ENCODE measurements around the gene RIT1.

The RIT1 gene

GRCh38 chr1:155890251-155890650, 20.9 kb downstream of the RIT1 start:
- DNase-seq, result no peak

- DNase-seq, result no peak
Observed at GRCh38 chr1:155889566-155889965, 21.6 kb downstream of the RIT1 start.

DNA sequence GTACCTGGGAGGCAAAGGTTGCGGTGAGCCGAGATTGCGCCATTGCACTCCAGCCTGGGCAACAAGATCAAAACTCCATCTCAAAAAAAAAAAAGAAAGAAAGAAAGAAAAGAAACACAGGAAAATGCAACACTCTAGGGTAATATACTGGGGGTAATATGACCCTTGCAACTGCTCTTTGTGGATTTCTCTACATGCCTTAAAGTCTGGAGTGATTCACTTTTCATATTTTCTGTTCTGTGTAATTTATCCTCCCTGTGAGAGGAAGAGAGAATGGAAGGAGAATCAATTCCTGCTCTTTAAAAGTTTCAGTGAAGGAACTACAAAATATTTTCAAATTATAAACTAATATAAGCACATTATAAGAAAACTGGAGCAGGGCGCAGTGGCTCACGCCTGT, 22.7 kb downstream of the RIT1 start:
- DNase-seq, result no peak

DNA sequence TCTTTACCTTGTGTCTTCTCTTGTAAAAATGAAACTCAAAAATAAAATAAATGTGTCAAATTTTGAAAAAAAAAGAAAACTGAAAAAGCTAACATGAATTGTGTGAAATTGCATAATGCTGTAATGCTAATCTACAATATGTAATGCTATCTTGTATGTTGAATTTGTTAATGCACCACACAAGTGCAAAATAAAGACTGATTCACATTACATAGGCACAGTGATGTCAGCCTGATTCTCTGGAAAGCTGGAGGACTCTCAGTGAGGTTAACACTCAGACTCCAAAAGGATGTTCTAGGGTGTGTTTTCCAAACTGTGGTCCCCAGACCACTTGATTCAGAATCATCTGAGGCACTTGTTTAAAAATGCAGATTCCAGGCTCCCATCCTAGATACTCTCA, 26.2 kb downstream of the RIT1 start:
- no peak for DNase-seq

- no peak for DNase-seq
Observed at GRCh38 chr1:155884031-155884960, 26.9 kb downstream of the RIT1 start.

DNA sequence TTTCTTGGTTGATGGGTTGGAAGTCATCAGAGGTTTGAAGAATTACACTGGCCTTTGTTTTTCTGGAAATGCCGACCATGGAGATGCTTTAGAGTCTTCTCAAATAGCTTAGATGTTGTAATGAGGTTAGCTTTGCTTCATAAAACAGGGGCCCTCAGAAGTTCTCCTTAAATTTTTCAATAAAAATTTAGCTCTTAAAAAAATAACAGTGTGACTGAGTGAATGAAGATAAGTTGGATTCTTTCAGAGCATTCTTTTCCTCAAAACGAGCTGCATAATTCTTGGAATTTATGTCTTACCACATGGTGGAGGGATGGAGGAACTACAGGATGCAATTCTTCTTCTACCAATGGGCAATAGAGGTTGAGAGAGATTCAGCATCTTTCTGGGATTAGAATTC, 28.4 kb downstream of the RIT1 start:
- no peak for DNase-seq

GRCh38 chr1:155882235-155882634, 28.9 kb downstream of the RIT1 start:
- no peak for DNase-seq

DNA sequence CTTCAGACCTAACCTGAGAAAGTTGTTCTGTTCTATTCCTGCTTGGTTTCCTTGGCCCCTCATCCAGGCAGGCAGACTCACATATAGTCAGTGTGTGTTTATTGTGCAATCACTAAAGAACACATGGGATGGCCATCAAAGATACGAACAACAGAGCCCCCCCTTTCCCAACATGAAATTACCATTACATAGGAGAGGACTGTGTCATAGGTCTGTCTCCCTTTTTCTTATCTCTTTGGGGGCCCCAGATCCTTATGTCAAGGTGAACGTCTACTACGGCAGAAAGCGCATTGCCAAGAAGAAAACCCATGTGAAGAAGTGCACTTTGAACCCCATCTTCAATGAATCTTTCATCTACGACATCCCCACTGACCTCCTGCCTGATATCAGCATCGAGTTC, 30.2 kb downstream of the RIT1 start:
- no peak for DNase-seq

DNA sequence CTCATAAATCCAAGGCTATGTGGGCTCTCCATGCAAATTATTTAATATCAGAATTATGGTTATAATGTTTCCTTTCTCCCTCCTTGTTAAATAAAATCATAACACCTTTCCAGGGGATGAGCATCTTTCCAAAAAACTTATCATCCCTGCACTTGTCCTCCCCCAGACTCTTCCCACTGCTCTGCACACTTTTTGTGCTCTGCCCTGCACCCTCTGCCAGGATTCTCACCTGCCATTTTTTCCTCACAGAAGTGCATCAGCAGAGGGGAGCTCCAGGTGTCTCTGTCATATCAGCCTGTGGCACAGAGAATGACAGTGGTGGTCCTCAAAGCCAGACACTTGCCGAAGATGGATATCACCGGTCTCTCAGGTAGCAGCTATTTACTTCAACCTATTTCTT, 30.9 kb downstream of the RIT1 start:
- no peak for DNase-seq

DNA sequence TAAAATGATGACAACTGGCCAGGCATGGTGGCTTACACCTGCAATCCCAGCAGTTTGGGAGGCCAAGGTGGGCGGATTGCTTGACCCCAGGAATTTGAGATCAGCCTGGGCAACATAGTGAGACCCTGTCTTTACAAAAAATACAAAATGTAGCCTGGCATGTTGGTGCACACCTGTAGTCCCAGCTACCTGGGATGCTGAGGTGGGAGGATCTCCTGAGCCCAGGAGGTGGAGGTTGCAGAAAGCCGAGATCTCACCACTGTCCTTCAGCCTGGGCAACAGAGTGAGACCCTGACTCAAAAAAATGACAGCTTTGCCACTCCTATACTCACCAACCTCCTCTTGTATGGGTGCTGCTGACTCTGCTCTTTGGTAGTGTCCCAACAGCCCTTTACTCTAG, 33.2 kb downstream of the RIT1 start:
- DNase-seq, result no peak

DNA sequence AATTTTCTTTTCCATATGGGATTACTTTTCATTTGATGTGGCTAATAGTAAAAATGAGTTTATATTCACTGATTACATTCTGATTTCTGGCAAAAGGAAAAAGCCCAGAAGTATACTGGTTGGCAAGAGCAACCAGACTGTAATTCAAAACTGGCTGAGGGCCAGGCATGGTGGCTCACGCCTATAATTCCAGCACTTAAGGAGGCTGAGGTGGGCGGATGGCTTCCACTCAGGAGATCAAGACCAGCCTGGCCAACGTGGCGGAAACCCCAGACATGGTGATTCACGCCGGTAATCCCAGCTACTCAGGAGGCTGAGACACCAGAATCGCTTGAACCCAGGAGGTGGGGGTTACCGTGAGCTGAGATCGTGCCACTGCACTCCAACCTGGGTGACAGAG, 37.3 kb downstream of the RIT1 start:
- peak in 1 of 14 donors; percentile 10 for DNase-seq

DNA sequence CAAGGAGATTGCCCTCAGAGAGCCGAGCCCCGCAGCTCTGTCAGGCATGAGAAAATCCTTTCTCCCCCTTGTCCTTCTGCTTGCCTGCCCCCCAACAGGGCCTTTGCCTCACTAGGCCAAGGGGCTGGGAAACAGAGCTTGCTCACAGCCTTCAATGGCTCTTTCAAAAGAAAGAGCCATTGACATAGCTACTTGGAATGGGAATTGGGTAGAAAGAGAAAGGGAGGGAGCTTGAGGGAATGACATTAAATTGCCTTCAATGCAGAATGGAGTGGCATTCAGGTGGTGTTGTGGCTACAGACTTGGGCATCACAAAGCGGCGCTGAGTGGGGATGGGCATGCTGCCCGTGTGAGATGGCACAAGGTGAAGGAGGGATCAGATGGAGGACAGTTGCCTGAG, 38.6 kb downstream of the RIT1 start:
- peak in 12 of 14 donors; percentile 18 to 88 (median 44) for DNase-seq

- DNase-seq, result peak in 13 of 14 donors; percentile 36 to 92 (median 85)
Observed at GRCh38 chr1:155871390-155871789, 39.8 kb downstream of the RIT1 start.

DNA sequence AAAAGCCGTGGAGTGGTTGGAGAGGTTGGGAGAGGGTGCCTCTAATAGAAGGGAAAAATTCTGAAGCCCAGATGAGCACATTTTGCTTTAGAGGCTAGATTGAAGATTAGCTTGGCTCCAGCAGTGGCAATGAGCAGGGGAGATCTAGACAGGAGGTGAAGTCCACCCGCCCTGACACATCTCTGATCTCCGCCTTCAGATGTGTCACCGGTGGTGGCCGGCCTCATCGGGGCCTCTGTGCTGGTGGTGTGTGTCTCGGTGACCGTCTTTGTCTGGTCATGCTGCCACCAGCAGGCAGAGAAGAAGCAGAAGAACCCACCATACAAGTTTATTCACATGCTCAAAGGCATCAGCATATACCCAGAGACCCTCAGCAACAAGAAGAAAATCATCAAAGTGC, 43.4 kb downstream of the RIT1 start:
- no peak for DNase-seq

GRCh38 chr1:155864393-155864792, 46.8 kb downstream of the RIT1 start:
- no peak for DNase-seq

GRCh38 chr1:155861896-155862295, 49.3 kb downstream of the RIT1 start:
- no peak for DNase-seq

GRCh38 chr1:155860970-155861510, 50.1 kb downstream of the RIT1 start:
- no peak for DNase-seq

GRCh38 chr1:155859881-155860871, 51.0 kb downstream of the RIT1 start:
- DNase-seq, result peak; percentile 33 to 97 (median 93)

- peak; percentile 37 to 98 (median 90) for DNase-seq
Observed at GRCh38 chr1:155859234-155859829, 51.8 kb downstream of the RIT1 start, which contains the start of gene SYT11. Gene SYT11 (plus strand): TSS chr1:155859567. CDS start chr1:155859762, 195 bp downstream.

- no peak for DNase-seq
Observed at GRCh38 chr1:155858800-155859233, 52.3 kb downstream of the RIT1 start.

DNA sequence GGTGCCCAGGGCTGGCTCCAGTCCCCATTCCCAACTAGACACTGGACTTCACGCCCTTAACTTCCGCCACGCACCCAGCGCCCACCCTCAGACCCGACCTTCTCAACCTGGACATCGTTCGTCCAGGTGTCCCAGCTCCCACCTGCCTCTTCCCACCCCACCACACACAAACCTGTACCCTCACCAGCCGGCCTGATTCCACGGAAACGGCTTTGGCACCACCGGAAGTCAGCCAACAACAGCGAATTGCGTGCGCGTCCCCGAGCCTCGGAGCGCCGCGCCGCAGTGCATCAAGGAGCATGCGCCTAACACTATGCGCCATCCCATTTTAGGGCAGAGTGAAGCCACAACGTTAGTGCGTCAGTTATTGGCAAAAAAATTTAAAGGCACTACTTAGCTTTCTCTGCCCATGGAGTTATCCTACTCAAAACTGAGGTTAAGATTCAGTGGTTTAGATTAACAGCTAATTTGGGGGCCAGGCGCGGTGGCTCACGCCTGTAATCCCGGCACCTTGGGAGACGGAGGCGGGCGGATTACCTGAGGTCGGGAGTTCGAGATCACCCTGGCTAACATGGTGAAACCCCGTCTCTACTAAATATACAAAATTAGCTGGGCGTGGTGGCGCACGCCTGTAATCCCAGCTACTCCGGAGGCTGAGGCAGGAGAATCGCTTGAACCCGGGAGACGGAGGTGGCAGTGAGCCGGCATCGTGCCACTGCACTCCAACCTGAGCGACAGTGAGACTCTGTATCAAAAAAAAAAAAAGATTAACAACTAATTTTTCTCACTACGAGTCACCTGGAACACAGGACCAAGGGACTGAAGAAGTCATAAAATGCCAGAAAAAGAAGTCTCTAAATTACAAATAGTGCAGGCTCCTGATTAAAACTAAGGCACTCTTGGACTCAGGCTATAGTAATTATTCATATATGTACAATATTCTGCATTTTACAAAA, 53.9 kb downstream of the RIT1 start, which contains the start of gene GON4L:
Gene GON4L, minus strand, starts transcription at position 240 of the 956 bp plus-strand sequence. CDS start 3,434 bp downstream, outside the sequence.
- DNase-seq, result peak; percentile 34 to 93 (median 86)

Data from C1 segment of cervical spinal cord (tissue), 14 donors.